Ovary (tissue), 9 donors: ENCODE data around the gene GPR183. TPM values are rescaled to one million over a fixed set of nuclear protein-coding genes. Genes with fewer than 3 reads are reported as not detected.

Source experiments
- DNase-seq, 5 donors: peaks; one replicate each; pipeline ENCODE4 v3.0.0-alpha.2; 2019 to 2020
- H3K27ac ChIP-seq, 2 donors: fragments of 200-600 bp; one replicate each; pipeline versions ENCODE4 v1.5.1 to v1.8.0; 2019 to 2022
- H3K27me3 ChIP-seq: fragments of 200-600 bp; one replicate; pipeline ENCODE4 v1.8.0; 2022
- H3K36me3 ChIP-seq: fragments of 200-600 bp; sonication (generic); one replicate; pipeline ENCODE4 v1.5.1; 2019
- H3K4me1 ChIP-seq: one replicate; pipeline ENCODE4 v1.8.1; 2013; ENCODE audit warnings: mild to moderate bottlenecking, moderate library complexity; ENCODE audit not compliant: insufficient read depth
- H3K4me3 ChIP-seq: fragments of 200-600 bp; sonication (generic); one replicate; pipeline ENCODE4 v1.5.1; 2017
- H3K9me3 ChIP-seq, 2 donors: fragments of 200-600 bp in 1 of 2; sonication (generic) in 1 of 2; one replicate each; pipeline versions ENCODE4 v1.5.1 to v1.8.1; 2013 to 2019; ENCODE audit warnings: mild to moderate bottlenecking in 1 of 2, moderate library complexity in 1 of 2
- CTCF ChIP-seq, 3 donors: fragments of 450-650 bp in 2 of 3; fragments of 200-600 bp in 1 of 3; IDR thresholded peaks; one replicate each; pipeline versions ENCODE4 v1.5.1 to v1.8.0; 2016 to 2022; ENCODE audit warnings: antibody characterized with exemption in 3 of 3, mild to moderate bottlenecking in 1 of 3
- EP300 ChIP-seq: sonication (generic); formaldehyde crosslinking; IDR thresholded peaks from one replicate; pipeline ENCODE4 v1.6.1; 2017; ENCODE audit warnings: antibody characterized with exemption
- POLR2A ChIP-seq: fragments of 450-650 bp; IDR thresholded peaks from one replicate; pipeline ENCODE4 v1.6.1; 2017; ENCODE audit warnings: antibody characterized with exemption, mild to moderate bottlenecking, moderate library complexity
- WGBS, 3 donors: extraction: QIAGEN DNeasy Blood & Tissue Kit in 1 of 3; methylation state at CpG; one replicate each; pipeline versions ENCODE4 v1.1.5 to v1.1.7; 2013 to 2017; 5-methylcytosine and 5-hydroxymethylcytosine counted together
- intact Hi-C, 4 donors: fragments of 100-400 bp; cut with DNase I; formaldehyde crosslinking; loops; one replicate each; pipeline versions ENCODE4 v1.11.0 to v1.15.1; 2022 to 2023
- polyA plus RNA-seq, 2 donors: library from polyadenylated mRNA; stranded (reverse); fragments of 200-250 nt in 1 of 2; fragments of 350-450 nt in 1 of 2; fragmentation: Illumina TruSeq in 1 of 2; extraction: RNeasy Lipid Tissue Mini Kit (QIAGEN cat#74804) in 1 of 2; gene quantifications; one replicate each; pipeline ENCODE4 v1.2.3, GENCODE V29; 2013 to 2014
- total RNA-seq, 7 donors: library from RNA; depleted of rRNA in 2 of 7; stranded (reverse); fragments of >200 nt in 2 of 7; fragmentation: NEBNext Ultra II Directional in 3 of 7; extraction: Animal tissue kit (Norgen Biotek cat#: 25700) in 3 of 7; gene quantifications; one replicate each; pipeline versions ENCODE4 v1.1.0 to v1.2.4, GENCODE V29; 2016 to 2023
- donor health status: DM: no; HTN: no; CAD: no; lungs with moderate emphysema.
- donor health status: DM: no; HTN: no; CAD: no.
- donor health status: Bipolar disorder and iron deficiency.
- donor health status: DM: yes; HTN: yes; CAD: no.
- donor health status: DM: no; HTN: no; CAD: no.
- donor health status: DM: yes; HTN: yes; CAD: no.

GPR183 gene
- total and polyA plus RNA-seq, 9 donors: 2.4 to 14.6 (median 5.5) TPM

- no peak for DNase-seq
- Histone ChIP-seq H3K27ac (no peak overlapping the region), H3K4me3 (no peak overlapping the region), H3K36me3 (no peaks in the 10 kb centered on the region), H3K4me1 (no peaks in the 10 kb centered on the region), H3K27me3 (no peaks in the 10 kb centered on the region), H3K9me3 (no peaks in the 10 kb centered on the region)
- intact Hi-C loops: no loop called here
- 78 to 85% (median 79%) methylated on average over 11 of the region's 11 CpGs for WGBS, 3 donors
- TF ChIP-seq POLR2A (no peak), EP300 (no peak), CTCF (IDR thresholded peaks at IDR 0.05) (no peak)
Measured at GRCh38 chr13:99346335-99347042, 39.3 kb upstream of the GPR183 start.

- intact Hi-C loops: no loop called here
- no peak overlapping the region for H3K4me3 ChIP-seq
- H3K36me3 ChIP-seq: no peaks in the 10 kb centered on the region
- TF ChIP-seq CTCF (IDR thresholded peaks at IDR 0.05): no peak
- no peak for TF ChIP-seq POLR2A
- TF ChIP-seq EP300: no peak
- no peak for DNase-seq
- H3K27me3 ChIP-seq: no peaks in the 10 kb centered on the region
- no peak overlapping the region for H3K27ac ChIP-seq
- H3K9me3 ChIP-seq: no peaks in the 10 kb centered on the region
- 90 to 96% (median 92%) methylated on average over 5 of the region's 5 CpGs for WGBS, 3 donors
- H3K4me1 ChIP-seq: no peaks in the 10 kb centered on the region
Measured at GRCh38 chr13:99345345-99345744, 38.1 kb upstream of the GPR183 start.

GRCh38 chr13:99344610-99345208, 37.5 kb upstream of the GPR183 start:
- Histone ChIP-seq H3K4me1 (no peaks in the 10 kb centered on the region), H3K27ac (no peak overlapping the region), H3K9me3 (no peaks in the 10 kb centered on the region), H3K27me3 (no peaks in the 10 kb centered on the region), H3K36me3 (no peaks in the 10 kb centered on the region), H3K4me3 (no peak overlapping the region)
- intact Hi-C loops: no loop called here
- WGBS, 3 donors: 91 to 94% (median 92%) methylated on average over 6 of the region's 6 CpGs
- DNase-seq: no peak
- TF ChIP-seq POLR2A (no peak), EP300 (no peak)

- H3K27ac ChIP-seq: no peak overlapping the region
- DNase-seq: no peak
- no peaks in the 10 kb centered on the region for H3K9me3 ChIP-seq
- no peaks in the 10 kb centered on the region for H3K27me3 ChIP-seq
- no peak overlapping the region for H3K4me3 ChIP-seq
- intact Hi-C loops: no loop called here
- no peaks in the 10 kb centered on the region for H3K4me1 ChIP-seq
- no peaks in the 10 kb centered on the region for H3K36me3 ChIP-seq
- TF ChIP-seq EP300 (no peak), CTCF (IDR thresholded peaks at IDR 0.05) (no peak), POLR2A (no peak)
- WGBS, 3 donors: 71 to 87% (median 76%) methylated on average over 10 of the region's 10 CpGs
Measured at GRCh38 chr13:99342723-99343315, 35.6 kb upstream of the GPR183 start.
